Parathyroid adenoma (tissue), 2 donors: ENCODE results near the gene STX3.
"Not testable (repeated sequence)": the region's sequence is repeated elsewhere in the genome, so short reads cannot be mapped to it uniquely, and the experiment has no call there.

Experiments
- H2AFZ ChIP-seq: fragments of 300-600 bp; sonication (generic); one replicate; pipeline ENCODE4 v1.7.0; 2017; ENCODE audit warnings: antibody characterized with exemption, mild to moderate bottlenecking
- H3K27ac ChIP-seq: fragments of 300-600 bp; sonication (generic); one replicate; pipeline ENCODE4 v1.7.0; 2017
- H3K27me3 ChIP-seq: fragments of 300-600 bp; sonication (generic); one replicate; pipeline ENCODE4 v1.7.0; 2017; ENCODE audit warnings: low read length; ENCODE audit not compliant: control insufficient read depth, insufficient read depth
- H3K36me3 ChIP-seq: fragments of 300-600 bp; sonication (generic); one replicate; pipeline ENCODE4 v1.7.0; 2017; ENCODE audit warnings: low read length; ENCODE audit not compliant: control insufficient read depth, insufficient read depth
- H3K4me1 ChIP-seq: fragments of 300-600 bp; sonication (generic); one replicate; pipeline ENCODE4 v1.7.0; 2017; ENCODE audit warnings: control low read depth
- H3K4me2 ChIP-seq: fragments of 300-600 bp; sonication (generic); one replicate; pipeline ENCODE4 v1.7.0; 2017; ENCODE audit warnings: low read length
- H3K4me3 ChIP-seq: fragments of 300-600 bp; sonication (generic); one replicate; pipeline ENCODE4 v1.7.0; 2017; ENCODE audit warnings: low read depth, low read length
- H3K79me2 ChIP-seq: fragments of 300-600 bp; sonication (generic); one replicate; pipeline ENCODE4 v1.7.0; 2017; ENCODE audit warnings: control low read depth
- H3K9ac ChIP-seq: fragments of 300-600 bp; sonication (generic); one replicate; pipeline ENCODE4 v1.7.0; 2017; ENCODE audit warnings: mild to moderate bottlenecking
- H3K9me3 ChIP-seq: fragments of 300-600 bp; sonication (generic); one replicate; pipeline ENCODE4 v1.7.0; 2017; ENCODE audit warnings: low read length; ENCODE audit not compliant: control insufficient read depth
- TF ChIP-seq, protein P1 (sequence below): fragments of 300-600 bp; sonication (generic); IDR thresholded peaks from one replicate; pipeline ENCODE4 v1.7.0; 2017; ENCODE audit warnings: antibody characterized with exemption, mild to moderate bottlenecking
- donor health status: primary hyperparathyroidism.

STX3 gene

GRCh38 chr11:59841514-59841913 lies 86.3 kb downstream of the STX3 start:
- Histone ChIP-seq H3K4me1 (no peaks in the 10 kb centered on the region), H3K36me3 (no peaks in the 10 kb centered on the region), H3K4me3 (no peak overlapping the region), H3K4me2 (no peak overlapping the region), H3K27ac (no peak overlapping the region), H3K27me3 (no peaks in the 10 kb centered on the region), H2AFZ (no peak overlapping the region), H3K9ac (no peak overlapping the region), H3K79me2 (no peaks in the 10 kb centered on the region), H3K9me3 (no peaks in the 10 kb centered on the region)
- TF ChIP-seq, protein P1, sequence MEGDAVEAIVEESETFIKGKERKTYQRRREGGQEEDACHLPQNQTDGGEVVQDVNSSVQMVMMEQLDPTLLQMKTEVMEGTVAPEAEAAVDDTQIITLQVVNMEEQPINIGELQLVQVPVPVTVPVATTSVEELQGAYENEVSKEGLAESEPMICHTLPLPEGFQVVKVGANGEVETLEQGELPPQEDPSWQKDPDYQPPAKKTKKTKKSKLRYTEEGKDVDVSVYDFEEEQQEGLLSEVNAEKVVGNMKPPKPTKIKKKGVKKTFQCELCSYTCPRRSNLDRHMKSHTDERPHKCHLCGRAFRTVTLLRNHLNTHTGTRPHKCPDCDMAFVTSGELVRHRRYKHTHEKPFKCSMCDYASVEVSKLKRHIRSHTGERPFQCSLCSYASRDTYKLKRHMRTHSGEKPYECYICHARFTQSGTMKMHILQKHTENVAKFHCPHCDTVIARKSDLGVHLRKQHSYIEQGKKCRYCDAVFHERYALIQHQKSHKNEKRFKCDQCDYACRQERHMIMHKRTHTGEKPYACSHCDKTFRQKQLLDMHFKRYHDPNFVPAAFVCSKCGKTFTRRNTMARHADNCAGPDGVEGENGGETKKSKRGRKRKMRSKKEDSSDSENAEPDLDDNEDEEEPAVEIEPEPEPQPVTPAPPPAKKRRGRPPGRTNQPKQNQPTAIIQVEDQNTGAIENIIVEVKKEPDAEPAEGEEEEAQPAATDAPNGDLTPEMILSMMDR = no peak

GRCh38 chr11:59842316-59842715 lies 87.1 kb downstream of the STX3 start:
- H3K27me3 ChIP-seq = no peaks in the 10 kb centered on the region
- H2AFZ ChIP-seq = no peak overlapping the region
- H3K36me3 ChIP-seq = no peaks in the 10 kb centered on the region
- H3K27ac ChIP-seq = no peak overlapping the region
- H3K79me2 ChIP-seq = no peaks in the 10 kb centered on the region
- TF ChIP-seq, protein P1 = no peak
- no peaks in the 10 kb centered on the region for H3K9me3 ChIP-seq
- no peak overlapping the region for H3K9ac ChIP-seq
- H3K4me1 ChIP-seq = no peaks in the 10 kb centered on the region
- H3K4me3 ChIP-seq = no peak overlapping the region
- no peak overlapping the region for H3K4me2 ChIP-seq

DNA sequence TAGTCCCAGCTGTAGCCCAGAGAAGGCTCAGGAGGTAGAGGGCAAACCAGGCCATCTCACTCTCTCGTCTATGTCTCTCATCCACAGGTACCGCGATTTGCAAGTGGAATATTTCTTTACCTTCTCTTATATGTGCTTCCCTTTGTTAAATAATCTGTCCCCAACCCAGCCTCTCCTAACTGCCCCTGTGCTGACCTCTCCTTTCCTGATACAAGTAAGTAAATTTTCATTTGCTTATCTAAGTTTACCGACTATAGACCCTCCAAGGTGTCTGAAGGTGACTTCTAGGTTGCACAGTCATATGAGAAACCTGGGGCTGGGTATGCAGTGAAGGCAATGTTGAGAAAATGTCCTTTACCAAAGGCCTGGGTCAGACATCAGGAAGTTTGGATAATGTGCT lies 90.2 kb downstream of the STX3 start, which contains the start of gene CBLIF:
TSS of gene CBLIF (minus strand) at position 101 of the 400 bp plus-strand sequence. CDS start at position 55, 46 bp downstream.
- Histone ChIP-seq H3K27ac (no peak within 1 kb of the TSS), H3K27me3 (no peaks in the 10 kb centered on the region), H3K9me3 (no peaks in the 10 kb centered on the region), H3K36me3 (no peaks in the 10 kb centered on the region), H3K4me1 (no peaks in the 10 kb centered on the region), H3K4me3 (no peak within 1 kb of the TSS), H3K79me2 (no peaks in the 10 kb centered on the region), H2AFZ (no peak within 1 kb of the TSS), H3K4me2 (no peak within 1 kb of the TSS), H3K9ac (no peak within 1 kb of the TSS)
- TF ChIP-seq, protein P1 = no peak

GRCh38 chr11:59846556-59846955 lies 91.4 kb downstream of the STX3 start:
- H3K9ac ChIP-seq = no peak overlapping the region
- TF ChIP-seq, protein P1 = no peak
- H2AFZ ChIP-seq = no peak overlapping the region
- H3K79me2 ChIP-seq = no peaks in the 10 kb centered on the region
- no peaks in the 10 kb centered on the region for H3K27me3 ChIP-seq
- H3K9me3 ChIP-seq = no peaks in the 10 kb centered on the region
- no peaks in the 10 kb centered on the region for H3K36me3 ChIP-seq
- no peak overlapping the region for H3K4me3 ChIP-seq
- no peak overlapping the region for H3K27ac ChIP-seq
- H3K4me1 ChIP-seq = no peaks in the 10 kb centered on the region
- H3K4me2 ChIP-seq = no peak overlapping the region

DNA sequence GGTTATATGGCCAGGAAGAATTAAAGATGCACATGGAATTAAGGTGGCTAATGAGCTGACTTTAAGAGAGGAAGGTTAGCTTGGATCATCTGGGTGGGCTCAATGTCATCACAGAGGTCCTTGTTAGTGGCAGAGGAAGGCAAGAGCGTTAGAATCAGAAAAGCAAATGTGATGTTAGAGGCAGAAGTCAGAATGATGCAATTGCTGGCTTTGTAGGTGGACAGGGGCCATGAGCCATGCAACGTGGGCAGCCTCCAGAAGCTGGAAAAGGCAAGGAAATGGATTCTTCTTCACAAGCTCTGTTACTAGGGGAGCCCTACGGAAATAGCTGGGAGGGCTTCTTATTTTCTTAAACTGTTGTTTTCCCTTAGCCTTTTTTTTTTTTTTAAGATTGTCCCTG lies 92.5 kb downstream of the STX3 start:
- no peak overlapping the region for H2AFZ ChIP-seq
- no peaks in the 10 kb centered on the region for H3K27me3 ChIP-seq
- no peaks in the 10 kb centered on the region for H3K36me3 ChIP-seq
- H3K4me2 ChIP-seq = no peak overlapping the region
- no peak overlapping the region for H3K27ac ChIP-seq
- no peaks in the 10 kb centered on the region for H3K79me2 ChIP-seq
- no peaks in the 10 kb centered on the region for H3K9me3 ChIP-seq
- H3K4me3 ChIP-seq = no peak overlapping the region
- no peaks in the 10 kb centered on the region for H3K4me1 ChIP-seq
- TF ChIP-seq, protein P1 = no peak
- H3K9ac ChIP-seq = no peak overlapping the region

DNA sequence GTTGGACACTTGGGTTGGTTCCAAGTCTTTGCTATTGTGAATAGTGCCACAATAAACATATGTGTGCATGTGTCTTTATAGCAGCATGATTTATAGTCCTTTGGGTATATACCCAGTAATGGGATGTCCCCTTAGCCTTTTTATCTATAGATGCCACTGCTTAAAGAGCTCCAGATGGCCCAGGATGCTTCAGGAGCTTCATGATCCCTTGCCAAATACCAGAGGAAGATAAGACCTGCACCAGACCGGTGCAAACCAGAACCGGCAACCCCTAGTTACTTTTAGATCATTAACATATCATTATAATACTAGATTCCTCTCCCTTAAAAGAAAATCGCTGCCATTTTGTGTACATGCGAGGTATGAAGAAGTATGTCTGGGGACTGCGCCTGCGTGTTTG lies 93.3 kb downstream of the STX3 start:
- H3K9ac ChIP-seq, H3K4me3 ChIP-seq, H3K9me3 ChIP-seq, H3K4me2 ChIP-seq, H3K4me1 ChIP-seq, H3K27ac ChIP-seq, H3K36me3 ChIP-seq, H3K27me3 ChIP-seq, H2AFZ ChIP-seq, H3K79me2 ChIP-seq: not testable (repeated sequence)
